H1 (cell line): ENCODE data around the gene TUBGCP5. TPM values are rescaled to one million over a fixed set of nuclear protein-coding genes. Genes with fewer than 3 reads are reported as not detected.

Experiments
- BRCA1 ChIP-seq: IDR thresholded peaks from 2 replicates; pipeline ENCODE4 v1.6.1; 2012; ENCODE audit warnings: low read depth, low read length, improper control_type of control experiment
- FOSL1 ChIP-seq: IDR thresholded peaks from 2 replicates; pipeline ENCODE4 v1.6.1; 2011; ENCODE audit warnings: mild to moderate bottlenecking, low read depth, low read length, moderate library complexity; ENCODE audit not compliant: insufficient read depth
- polyA plus RNA-seq, 7 experiments: library from polyadenylated mRNA; depleted of rRNA in 3 of 7; stranded (reverse) in 5 of 7; unstranded in 2 of 7; fragments of >200 nt in 5 of 7; fragments of 200-250 nt in 2 of 7; gene quantifications; 1 replicate in 5 of 7; 2 replicates in 1 of 7; 4 replicates in 1 of 7; pipeline versions ENCODE4 v1.2.1 to v1.2.3, GENCODE V29; 2011 to 2013; ENCODE audit warnings: missing spikeins in 2 of 7, mixed read lengths in 2 of 7
- total RNA-seq: library from RNA; stranded (reverse); fragmentation: NEBNext Ultra II Directional; extraction: Animal tissue kit (Norgen Biotek cat#: 25700); gene quantifications from 2 replicates; pipeline ENCODE4 v1.2.1, GENCODE V29; 2021

Gene TUBGCP5
- total and polyA plus RNA-seq, 2 of the 8 experiments (the other 6 are each of a cell fraction or from before 2014, with no cell fraction given), result 6.3 to 12.5 TPM

GRCh38 chr15:22966321-22967083, 72.9 kb downstream of the TUBGCP5 start (continued):
- TF ChIP-seq FOSL1, result no peak
- TF ChIP-seq BRCA1, result no peak
